HUES48 (cell line): Measurements from ENCODE around the gene ZNF333.
"Not testable (repeated sequence)": the region's sequence is repeated elsewhere in the genome, so short reads cannot be mapped to it uniquely, and the experiment has no call there.

ENCODE experiments used
- H3K27ac ChIP-seq: one replicate; pipeline ENCODE4 v1.7.0; 2013; ENCODE audit warnings: low read depth, low read length, inconsistent platforms
- H3K27me3 ChIP-seq: 2 replicates; pipeline ENCODE4 v1.6.1; 2013; ENCODE audit warnings: mild to moderate bottlenecking, low read length; ENCODE audit not compliant: control insufficient read depth, insufficient read depth
- H3K36me3 ChIP-seq: 2 replicates; pipeline ENCODE4 v1.6.1; 2013; ENCODE audit warnings: low read length; ENCODE audit not compliant: control insufficient read depth, insufficient read depth
- H3K4me1 ChIP-seq: 2 replicates; pipeline ENCODE4 v1.6.1; 2013; ENCODE audit warnings: mild to moderate bottlenecking, low read length; ENCODE audit not compliant: control insufficient read depth, insufficient read depth
- H3K4me3 ChIP-seq: 2 replicates; pipeline ENCODE4 v1.5.1; 2013; ENCODE audit warnings: mild to moderate bottlenecking, low read depth, low read length
- H3K9ac ChIP-seq: 2 replicates; pipeline ENCODE4 v1.6.1; 2013; ENCODE audit warnings: mild to moderate bottlenecking, low read depth, low read length, moderate library complexity
- H3K9me3 ChIP-seq: 2 replicates; pipeline ENCODE4 v1.6.1; 2013; ENCODE audit warnings: low read length; ENCODE audit not compliant: control insufficient read depth, insufficient read depth

ZNF333 gene

DNA sequence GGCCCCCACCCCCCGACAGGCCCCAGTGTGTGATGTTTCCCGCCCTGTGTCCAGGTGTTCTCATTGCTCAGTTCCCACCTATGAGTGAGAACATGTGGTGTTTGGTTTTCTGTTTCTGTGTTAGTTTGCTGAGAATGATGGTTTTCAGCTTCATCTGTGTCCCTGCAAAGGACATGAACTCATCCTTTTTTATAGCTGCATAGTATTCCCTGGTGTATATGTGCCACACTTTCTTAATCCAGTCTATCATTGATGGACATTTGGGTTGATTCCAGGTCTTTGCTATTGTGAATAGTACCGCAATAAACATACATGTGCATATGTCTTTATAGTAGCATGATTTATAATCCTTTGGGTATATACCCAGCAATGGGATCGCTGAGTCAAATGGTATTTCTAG is 87.8 kb downstream of the ZNF333 start:
- not testable (repeated sequence) for H3K27ac ChIP-seq, H3K36me3 ChIP-seq, H3K4me1 ChIP-seq, H3K9me3 ChIP-seq, H3K4me3 ChIP-seq, H3K9ac ChIP-seq, H3K27me3 ChIP-seq

DNA sequence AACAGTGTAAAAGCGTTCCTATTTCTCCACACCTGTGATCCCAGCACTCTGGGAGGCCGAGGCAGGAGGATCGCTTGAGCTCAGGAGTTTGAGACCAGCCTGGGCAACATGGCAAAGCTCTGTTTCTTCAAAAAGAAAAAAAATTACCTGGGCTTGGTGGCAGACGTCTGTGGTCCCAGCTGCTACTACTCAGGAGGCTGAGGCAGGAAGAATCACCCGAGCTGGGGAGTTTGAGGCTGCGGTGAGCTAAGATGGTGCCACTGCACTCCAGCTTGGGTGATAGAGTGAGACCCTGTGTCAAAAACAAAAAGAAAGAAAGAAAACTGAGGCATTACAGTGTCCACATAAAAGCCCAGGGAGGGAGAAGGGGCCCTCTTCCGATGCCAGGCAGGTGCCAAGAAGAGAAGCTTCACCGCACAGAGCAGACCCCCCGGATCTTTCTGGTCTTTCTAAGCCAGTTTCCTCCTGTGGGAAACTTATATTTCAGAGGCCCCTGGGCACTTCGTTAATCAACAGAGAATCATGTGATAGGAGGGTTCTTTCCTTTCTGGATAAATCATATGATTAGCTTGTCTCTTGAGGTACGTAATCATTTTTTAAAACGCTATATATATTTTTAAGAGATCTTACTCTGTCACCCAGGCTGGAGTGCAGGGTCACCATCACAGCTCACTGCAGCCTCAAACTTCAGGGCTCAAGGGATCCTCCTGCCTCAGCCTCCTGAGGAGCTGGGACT is 88.4 kb downstream of the ZNF333 start, which contains the start of gene ADGRE2:
Gene ADGRE2, minus strand, starts transcription at position 451 of the 736 bp plus-strand sequence. CDS start 1,804 bp downstream, outside the sequence.
- H3K9ac ChIP-seq, H3K27ac ChIP-seq, H3K27me3 ChIP-seq, H3K4me1 ChIP-seq, H3K4me3 ChIP-seq, H3K36me3 ChIP-seq, H3K9me3 ChIP-seq: not testable (repeated sequence)

DNA sequence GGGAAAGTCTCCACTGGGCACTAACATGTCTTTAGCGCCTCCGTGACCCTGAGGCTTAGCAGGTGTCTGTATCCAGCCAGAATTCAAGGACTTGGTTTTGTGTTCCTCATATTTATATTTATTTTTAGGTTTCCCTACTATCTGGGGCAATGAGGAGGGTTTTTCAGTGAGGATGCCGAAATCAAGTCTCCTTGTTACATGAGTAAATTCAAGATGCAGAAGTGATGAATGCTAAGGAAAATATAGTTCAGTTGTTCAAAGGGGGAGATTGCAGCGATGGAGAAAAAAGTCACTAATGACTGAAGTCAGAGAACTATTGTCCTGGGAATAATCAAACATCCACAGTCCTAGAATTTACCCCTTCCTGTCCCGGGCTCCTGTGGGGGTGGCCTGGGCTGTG is 89.3 kb downstream of the ZNF333 start:
- Histone ChIP-seq H3K9me3 (no peaks in the 10 kb centered on the region), H3K4me3 (no peak overlapping the region), H3K9ac (no peak overlapping the region), H3K27me3 (peaks cover 6% of the 10 kb centered on the region; the same call in 1 of the 2 replicates), H3K27ac (no peak overlapping the region), H3K36me3 (no peaks in the 10 kb centered on the region), H3K4me1 (peaks cover 5% of the 10 kb centered on the region; the same call in 1 of the 2 replicates)

DNA sequence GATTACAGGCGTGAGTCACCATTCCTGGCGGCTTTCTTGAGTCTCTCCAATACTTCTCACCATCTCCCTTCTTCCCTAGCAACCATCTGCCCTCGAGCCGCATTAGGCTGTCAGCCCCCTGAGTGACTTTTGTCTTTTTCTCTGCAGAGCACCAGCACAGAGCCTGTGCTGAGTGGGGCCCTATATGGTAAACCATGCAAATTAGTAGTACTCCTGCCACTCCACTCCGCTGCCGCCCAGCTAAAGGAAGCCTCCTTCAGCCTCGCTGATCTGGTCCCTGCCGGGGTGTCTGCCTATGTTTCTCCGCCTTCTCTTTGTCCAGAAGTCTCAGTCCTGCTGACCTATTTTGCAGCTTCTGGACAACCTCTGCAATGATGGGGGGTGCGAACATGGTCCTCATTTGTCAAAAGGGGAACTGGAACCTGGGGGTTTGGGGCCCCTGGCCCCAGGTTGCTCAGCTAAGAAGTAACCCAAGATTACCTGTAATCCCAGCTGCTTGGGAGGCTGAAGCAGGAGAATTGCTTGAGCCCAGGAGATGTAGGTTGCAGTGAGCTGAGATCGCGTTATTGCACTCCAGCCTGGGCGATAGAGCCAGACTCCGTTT is 90.9 kb downstream of the ZNF333 start:
- not testable (repeated sequence) for H3K27ac ChIP-seq, H3K36me3 ChIP-seq, H3K4me3 ChIP-seq, H3K27me3 ChIP-seq, H3K4me1 ChIP-seq, H3K9ac ChIP-seq, H3K9me3 ChIP-seq

DNA sequence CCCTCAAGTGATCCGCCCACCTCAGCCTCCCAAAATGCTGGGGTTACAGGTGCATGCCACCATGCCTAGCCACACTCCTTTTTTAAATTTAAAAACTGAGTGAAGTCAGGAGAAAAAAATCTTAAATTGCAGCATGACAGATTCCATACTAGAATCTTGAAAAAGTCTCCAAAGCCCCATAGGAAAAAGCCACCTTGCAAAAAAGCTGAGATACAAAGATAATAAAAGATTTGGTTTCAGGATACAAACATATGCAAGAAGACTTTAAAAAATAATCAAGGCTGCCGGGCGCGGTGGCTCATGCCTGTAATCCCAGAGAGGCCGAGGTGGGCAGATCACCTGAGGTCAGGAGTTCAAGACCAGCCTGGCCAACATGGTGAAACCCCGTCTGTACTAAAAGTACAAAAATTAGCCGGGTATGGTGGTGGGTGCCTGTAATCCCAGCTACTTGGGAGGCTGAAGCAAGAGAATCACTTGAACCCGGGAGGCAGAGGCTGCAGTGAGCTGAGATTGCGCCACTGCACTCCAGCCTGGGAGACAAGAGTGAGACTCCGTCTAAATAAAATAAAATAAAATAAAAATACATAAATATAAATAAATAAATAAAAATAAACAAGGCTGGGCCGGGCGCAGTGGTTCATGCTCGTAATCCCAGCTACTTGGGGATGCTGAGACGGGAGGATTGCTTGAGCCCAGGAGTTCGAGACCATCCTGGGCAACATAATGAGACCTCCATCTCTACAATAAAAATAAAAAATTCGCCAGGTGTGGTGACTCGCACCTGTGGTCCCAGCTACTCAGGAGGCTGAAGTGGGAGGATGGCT is 92.1 kb downstream of the ZNF333 start:
- H3K9me3 ChIP-seq, H3K27me3 ChIP-seq, H3K4me3 ChIP-seq, H3K4me1 ChIP-seq, H3K27ac ChIP-seq, H3K9ac ChIP-seq, H3K36me3 ChIP-seq: not testable (repeated sequence)

DNA sequence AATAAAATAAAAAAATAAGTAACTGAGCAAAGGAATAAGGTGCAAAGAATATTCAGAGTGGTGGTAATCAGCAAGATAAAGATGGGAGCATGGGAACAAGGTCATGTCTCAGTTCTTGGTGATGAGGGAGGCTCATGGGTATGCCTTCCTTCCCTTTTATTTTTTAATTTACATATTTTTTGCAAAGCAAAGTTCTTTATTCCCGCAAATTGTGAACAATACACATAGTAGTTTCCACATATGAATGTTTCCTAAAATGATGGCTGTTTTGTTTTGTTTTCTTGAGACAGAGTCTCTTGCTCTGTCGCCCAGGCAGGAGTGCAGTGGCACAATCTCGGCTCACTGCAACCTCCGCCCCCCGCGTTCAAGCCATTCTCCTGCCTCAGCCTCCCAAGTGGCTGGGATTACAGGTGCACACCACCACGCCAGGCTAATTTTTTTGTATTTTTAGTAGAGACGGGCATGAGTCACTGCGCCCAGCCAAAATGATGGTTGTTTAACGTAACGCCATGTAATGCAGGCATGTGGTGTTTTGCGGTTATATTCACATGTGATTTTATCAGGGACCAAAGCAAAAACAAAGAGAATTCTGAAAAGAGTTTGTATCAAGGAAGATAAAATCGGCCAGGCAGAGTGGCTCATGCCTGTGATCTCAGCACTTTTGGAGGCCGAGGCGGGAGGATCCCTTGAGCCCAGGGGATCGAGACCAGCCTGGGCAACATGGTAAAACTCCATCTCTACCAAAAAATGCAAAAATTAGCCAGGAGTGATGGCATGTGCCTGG is 93.0 kb downstream of the ZNF333 start:
- no peak overlapping the region for H3K4me3 ChIP-seq
- H3K9ac ChIP-seq, result no peak overlapping the region
- H3K27ac ChIP-seq, result no peak overlapping the region
- H3K27me3 ChIP-seq, result no peaks in the 10 kb centered on the region
- H3K36me3 ChIP-seq, result no peaks in the 10 kb centered on the region
- peaks cover 3% of the 10 kb centered on the region; the same call in 1 of the 2 replicates for H3K4me1 ChIP-seq
- H3K9me3 ChIP-seq, result no peaks in the 10 kb centered on the region
